ENCODE data around the gene C1S. TPM values are rescaled to one million over a fixed set of nuclear protein-coding genes. Genes with fewer than 3 reads are reported as not detected.

C1S gene
- total RNA-seq, 4 donors from 2014 or later, result 137 to 470 (median 255) TPM

DNA sequence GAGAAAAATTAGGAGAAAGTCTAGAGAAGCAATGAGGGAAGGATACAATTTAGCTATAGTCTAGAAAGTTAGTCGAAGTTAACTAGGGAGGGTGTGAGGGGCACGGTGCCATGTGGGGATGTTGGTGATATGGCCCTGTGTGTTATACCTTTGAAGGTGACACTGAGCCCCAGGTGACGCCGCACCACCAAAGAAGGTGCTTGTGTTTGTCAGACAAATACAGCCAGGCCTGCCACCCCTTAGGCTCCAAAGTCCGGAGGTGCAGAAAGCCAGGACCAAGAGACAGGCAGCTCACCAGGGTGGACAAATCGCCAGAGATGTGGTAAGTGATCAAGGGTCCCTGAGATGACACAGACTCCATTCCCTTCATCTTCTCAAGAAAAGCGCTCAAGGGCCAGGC, 1.1 kb downstream of the C1S start:
- no peak for TF ChIP-seq POLR2A (IDR thresholded peaks at IDR 0.05)
- TF ChIP-seq, protein P1, sequence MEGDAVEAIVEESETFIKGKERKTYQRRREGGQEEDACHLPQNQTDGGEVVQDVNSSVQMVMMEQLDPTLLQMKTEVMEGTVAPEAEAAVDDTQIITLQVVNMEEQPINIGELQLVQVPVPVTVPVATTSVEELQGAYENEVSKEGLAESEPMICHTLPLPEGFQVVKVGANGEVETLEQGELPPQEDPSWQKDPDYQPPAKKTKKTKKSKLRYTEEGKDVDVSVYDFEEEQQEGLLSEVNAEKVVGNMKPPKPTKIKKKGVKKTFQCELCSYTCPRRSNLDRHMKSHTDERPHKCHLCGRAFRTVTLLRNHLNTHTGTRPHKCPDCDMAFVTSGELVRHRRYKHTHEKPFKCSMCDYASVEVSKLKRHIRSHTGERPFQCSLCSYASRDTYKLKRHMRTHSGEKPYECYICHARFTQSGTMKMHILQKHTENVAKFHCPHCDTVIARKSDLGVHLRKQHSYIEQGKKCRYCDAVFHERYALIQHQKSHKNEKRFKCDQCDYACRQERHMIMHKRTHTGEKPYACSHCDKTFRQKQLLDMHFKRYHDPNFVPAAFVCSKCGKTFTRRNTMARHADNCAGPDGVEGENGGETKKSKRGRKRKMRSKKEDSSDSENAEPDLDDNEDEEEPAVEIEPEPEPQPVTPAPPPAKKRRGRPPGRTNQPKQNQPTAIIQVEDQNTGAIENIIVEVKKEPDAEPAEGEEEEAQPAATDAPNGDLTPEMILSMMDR (IDR thresholded peaks at IDR 0.05), result no peak
- peaks cover 0 to 15% of the 10 kb centered on the region in 2 donors for H3K4me1 ChIP-seq
- H3K36me3 ChIP-seq, result no peaks in the 10 kb centered on the region
- no peaks in the 10 kb centered on the region for H3K27me3 ChIP-seq
- DNase-seq, result no peak
- no peaks in the 10 kb centered on the region for H3K9me3 ChIP-seq
- intact Hi-C loops (cut with DNase I), result loop anchor here (5.0 kb wide), 1 partner anchor 41 kb away; no protein-coding TSS in a partner anchor
- WGBS, 2 donors, result 90 to 93% methylated on average over 7 of the region's 7 CpGs
- H3K27ac ChIP-seq, result peak overlapping the region in 2 of 3 donors; percentile 67 to 72
- peak overlapping the region in 1 of 3 donors; percentile 12 for H3K4me3 ChIP-seq (replicated peaks in 1 of 3)

DNA sequence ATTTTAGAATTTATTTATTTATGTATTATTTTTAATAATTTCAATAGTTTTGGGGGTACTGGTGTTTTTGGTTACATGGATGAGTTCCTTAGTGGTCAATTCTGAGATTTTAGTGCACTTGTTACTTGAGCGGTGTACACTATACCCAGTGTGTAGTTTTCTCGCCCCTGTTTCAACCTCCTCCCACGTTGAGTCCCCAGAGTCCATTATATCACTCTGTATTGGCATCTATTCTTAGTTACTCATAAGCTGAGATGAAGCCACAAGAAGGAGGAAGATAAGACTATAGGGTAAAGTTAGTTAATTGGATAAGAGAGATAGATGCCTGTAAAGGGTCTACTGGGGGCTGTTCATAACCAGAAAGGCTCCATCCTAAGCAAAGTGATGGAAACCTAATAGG, 4.0 kb downstream of the C1S start:
- H3K4me1 ChIP-seq, result peaks cover 0 to 15% of the 10 kb centered on the region in 2 donors
- no peaks in the 10 kb centered on the region for H3K36me3 ChIP-seq
- no peak for DNase-seq
- intact Hi-C loops (cut with DNase I), result loop anchor here (5.0 kb wide), 1 partner anchor 38 kb away; no protein-coding TSS in a partner anchor
- no peaks in the 10 kb centered on the region for H3K9me3 ChIP-seq
- no peak overlapping the region for H3K4me3 ChIP-seq (replicated peaks in 1 of 3)
- H3K27me3 ChIP-seq, result no peaks in the 10 kb centered on the region
- H3K27ac ChIP-seq, result no peak overlapping the region
- 73 to 84% methylated on average over 3 of the region's 3 CpGs for WGBS, 2 donors
- no peak for TF ChIP-seq POLR2A (IDR thresholded peaks at IDR 0.05)
- TF ChIP-seq, protein P1 (IDR thresholded peaks at IDR 0.05), result no peak

DNA sequence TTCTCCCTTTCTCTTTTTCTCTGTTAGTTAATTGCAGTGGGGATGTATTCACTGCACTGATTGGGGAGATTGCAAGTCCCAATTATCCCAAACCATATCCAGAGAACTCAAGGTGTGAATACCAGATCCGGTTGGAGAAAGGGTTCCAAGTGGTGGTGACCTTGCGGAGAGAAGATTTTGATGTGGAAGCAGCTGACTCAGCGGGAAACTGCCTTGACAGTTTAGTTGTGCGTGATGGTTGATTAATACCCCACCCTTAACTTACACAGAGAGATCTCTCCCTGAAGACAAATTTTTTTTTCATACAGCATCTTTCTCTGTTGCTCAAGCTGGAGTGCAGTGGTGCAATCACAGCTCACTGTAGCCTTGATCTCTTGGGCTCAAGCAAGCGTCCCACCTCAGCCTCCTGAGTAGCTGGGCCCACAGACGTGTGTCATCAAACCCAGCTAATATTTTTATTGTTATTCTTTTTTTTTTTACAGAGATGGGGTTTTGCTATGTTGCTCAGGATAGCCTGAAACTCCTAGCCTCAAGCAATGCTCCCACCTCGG, 4.6 kb downstream of the C1S start:
- Histone ChIP-seq H3K36me3 (no peaks in the 10 kb centered on the region), H3K27ac (no peak overlapping the region), H3K4me3 (replicated peaks in 1 of 3) (no peak overlapping the region), H3K27me3 (no peaks in the 10 kb centered on the region), H3K9me3 (no peaks in the 10 kb centered on the region), H3K4me1 (peaks cover 0 to 9% of the 10 kb centered on the region in 2 donors)
- 91% methylated on average over 7 of the region's 7 CpGs for WGBS, 2 donors
- TF ChIP-seq, protein P1 (IDR thresholded peaks at IDR 0.05), result no peak
- TF ChIP-seq POLR2A (IDR thresholded peaks at IDR 0.05), result no peak
- DNase-seq, result no peak
- intact Hi-C loops (cut with DNase I), result no loop called here

DNA sequence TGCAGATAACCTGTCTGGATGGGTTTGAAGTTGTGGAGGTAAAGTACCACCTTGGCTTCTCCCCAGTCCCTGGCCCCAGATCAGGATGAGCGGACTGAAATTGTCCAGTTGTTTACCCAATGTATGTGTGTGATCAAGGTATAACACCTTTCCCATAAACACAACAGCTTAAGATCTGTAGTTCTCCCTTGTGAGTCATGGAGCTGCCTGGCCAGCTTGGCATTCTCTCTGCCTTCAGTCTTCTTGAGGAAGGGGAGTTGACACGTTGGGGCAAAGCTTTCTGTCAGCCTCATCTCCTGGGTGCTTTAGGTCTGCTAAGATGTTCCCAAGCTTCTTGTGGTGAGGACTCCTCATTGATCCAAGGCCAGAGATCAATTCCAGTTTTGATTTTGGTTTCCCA, 6.1 kb downstream of the C1S start:
- no peak overlapping the region for H3K27ac ChIP-seq
- H3K4me1 ChIP-seq, result no peaks in the 10 kb centered on the region
- no peak for DNase-seq
- H3K4me3 ChIP-seq (replicated peaks in 1 of 3), result no peak overlapping the region
- H3K36me3 ChIP-seq, result no peaks in the 10 kb centered on the region
- H3K9me3 ChIP-seq, result no peaks in the 10 kb centered on the region
- WGBS, 2 donors, result 72 to 92% methylated on average over 2 of the region's 2 CpGs
- intact Hi-C loops (cut with DNase I), result no loop called here
- no peaks in the 10 kb centered on the region for H3K27me3 ChIP-seq
- TF ChIP-seq, protein P1 (IDR thresholded peaks at IDR 0.05), result no peak
- TF ChIP-seq POLR2A (IDR thresholded peaks at IDR 0.05), result no peak

DNA sequence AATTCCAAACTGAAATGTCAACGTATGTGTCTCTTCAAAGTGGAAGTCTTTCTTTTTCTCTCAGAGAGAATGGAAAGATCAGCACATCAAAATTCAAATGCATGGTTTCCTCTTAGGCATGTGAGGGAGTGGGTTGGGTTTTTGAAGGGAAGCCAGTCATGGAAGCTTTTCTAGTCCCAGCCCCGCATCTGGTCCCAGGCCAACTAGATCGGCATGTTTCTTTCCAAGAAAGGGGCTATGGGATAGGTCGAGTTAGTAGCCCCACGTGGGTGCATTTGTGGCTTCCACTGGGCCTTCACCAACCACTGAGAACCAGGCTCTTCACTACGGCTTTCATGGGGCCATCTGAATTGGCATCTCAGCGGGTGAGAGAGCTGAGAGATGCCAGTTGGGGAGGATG, 6.6 kb downstream of the C1S start:
- intact Hi-C loops (cut with DNase I), result no loop called here
- H3K27me3 ChIP-seq, result no peaks in the 10 kb centered on the region
- TF ChIP-seq, protein P1 (IDR thresholded peaks at IDR 0.05), result no peak
- no peak for TF ChIP-seq POLR2A (IDR thresholded peaks at IDR 0.05)
- H3K9me3 ChIP-seq, result no peaks in the 10 kb centered on the region
- DNase-seq, result no peak
- 79 to 81% methylated on average over 7 of the region's 7 CpGs for WGBS, 2 donors
- H3K4me1 ChIP-seq, result no peaks in the 10 kb centered on the region
- H3K27ac ChIP-seq, result no peak overlapping the region
- H3K36me3 ChIP-seq, result no peaks in the 10 kb centered on the region
- H3K4me3 ChIP-seq (replicated peaks in 1 of 3), result no peak overlapping the region
